ENCODE results near the gene EYA2.

The EYA2 gene

DNA sequence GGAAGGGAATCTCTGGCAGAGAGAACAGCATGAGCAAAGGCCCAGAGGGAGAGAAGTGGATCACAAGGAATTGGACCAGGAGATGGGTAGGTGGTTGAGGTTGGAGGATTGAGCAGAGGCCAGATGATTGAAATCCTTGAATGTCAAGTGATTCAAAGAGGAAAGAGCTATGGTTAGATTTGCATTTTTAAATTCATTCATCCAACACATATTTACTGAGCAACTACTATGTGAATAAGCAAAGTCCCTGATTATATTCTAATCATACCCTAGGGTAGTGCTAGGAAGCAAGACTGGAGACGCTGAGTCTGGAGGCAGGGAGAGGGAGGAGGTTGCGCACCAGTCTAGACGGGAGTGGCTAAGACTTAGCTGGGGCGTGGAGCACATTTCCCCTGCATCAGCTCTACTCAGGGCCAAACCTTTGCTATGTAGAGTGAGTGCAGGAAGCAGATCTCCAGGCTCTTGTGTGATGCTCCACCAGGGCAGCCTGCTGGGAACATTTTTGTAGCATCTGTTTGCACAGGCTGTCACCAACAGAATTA is 40.2 kb downstream of the EYA2 start:
- no peak for DNase-seq

DNA sequence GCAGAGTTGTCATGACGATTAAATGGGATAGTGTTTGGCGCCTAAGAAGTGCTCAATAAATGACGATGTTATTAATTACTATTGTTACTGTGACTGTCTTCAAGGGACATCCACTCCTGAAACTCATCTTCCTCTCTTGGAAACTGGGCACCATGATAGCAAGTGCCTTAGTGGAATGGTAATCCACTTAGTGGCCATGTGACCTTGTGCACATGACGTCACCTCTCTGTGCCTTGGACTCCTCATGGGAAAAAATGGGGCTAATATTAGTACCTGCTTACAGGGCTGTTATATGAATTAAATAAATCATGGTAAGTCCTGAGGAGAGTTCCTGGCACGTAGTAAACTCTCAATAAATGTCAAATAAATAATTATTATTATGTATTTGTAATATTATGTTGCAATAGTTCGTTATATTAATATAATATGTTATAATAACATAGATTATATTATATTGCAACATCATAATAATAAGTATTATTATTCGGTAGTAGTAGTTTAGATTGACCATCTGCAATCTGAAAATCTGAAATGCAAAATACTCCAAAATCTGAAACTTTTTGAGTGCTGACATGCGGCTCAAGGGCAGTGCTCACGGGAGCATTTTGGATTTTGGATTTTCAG is 40.9 kb downstream of the EYA2 start:
- DNase-seq, result no peak

DNA sequence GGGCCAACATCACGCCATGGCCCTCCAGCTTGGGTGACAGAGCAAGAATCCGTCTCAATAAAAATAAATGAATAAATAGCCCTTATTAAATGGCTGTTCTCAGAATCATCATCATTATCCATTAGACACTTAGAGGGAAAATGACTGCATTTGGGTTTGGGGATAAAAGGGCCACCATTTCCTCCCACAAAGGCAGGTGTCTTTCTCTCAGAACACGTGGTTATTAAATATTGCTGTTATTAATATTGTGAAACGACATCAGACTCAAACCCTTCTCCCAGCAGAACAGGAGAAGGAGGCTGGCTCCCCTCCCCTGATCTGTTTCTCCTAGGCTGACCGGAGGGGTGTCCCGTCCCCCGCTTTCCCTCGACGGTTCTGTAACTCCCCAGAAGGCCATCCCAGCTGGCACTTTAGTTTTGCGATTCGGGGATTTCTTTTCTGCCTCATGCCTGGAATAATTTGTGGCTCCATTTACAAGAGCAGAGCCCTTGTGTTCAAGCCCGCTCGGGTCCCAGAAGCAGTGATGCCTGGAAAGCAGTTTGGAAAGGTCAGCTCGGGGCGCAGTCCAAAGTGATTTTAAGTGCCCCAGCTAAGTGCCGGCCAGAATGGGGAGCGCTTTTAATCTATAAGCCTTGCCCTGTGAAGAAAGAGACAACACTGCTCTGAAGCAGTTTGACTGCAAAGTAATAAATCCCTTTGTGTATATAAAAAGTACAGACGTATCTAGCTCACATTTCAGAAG is 41.9 kb downstream of the EYA2 start:
- no peak for DNase-seq

DNA sequence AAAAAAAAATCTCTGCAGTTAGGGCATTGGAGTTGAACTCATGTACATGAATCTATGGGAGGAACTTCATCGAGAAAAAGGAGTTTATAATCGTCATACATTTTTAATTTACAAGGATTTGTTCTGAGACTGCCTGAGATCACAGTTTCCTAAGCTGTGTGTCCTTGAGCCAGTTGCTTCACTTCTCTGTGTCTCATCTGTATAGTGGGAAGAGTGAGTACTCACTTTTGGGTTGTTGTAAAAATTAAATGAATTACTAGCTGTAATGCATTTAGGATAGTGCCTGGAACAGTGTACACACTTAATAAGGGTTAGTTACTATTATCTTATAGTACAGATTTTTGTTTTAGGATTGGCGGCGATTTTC is 42.5 kb downstream of the EYA2 start:
- DNase-seq, result no peak

DNA sequence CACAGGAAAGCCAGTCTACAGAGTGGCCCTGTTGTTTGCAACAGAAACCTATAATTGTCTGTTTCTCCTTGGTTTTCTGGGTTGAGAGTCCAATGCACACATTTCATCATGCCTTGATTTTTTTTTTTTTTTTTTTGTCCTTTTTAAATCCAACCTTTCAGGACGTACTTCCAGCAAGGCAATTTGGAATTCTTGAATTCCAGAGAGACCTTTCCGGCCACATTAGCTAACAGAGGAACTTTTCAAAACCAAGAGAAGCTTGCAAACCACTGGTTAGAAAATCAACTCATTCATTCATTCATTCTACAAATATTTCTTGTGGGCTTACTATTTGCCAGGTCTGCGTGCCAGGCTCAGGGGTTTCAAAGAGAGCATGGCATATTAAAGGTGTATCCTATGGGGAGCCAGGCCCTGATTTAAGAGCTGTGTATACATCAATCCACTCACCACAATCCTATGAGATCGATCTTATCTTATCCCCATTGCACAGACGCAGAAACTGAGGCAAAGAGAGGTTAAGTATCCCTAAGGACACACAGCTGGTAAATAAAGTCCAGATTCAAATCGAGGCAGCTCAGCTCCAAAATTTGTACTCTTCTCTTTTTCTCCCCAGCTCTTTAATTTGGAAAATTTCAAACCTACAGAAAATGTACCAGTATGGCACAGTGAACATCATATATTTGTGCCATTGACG is 43.0 kb downstream of the EYA2 start:
- DNase-seq, result no peak

DNA sequence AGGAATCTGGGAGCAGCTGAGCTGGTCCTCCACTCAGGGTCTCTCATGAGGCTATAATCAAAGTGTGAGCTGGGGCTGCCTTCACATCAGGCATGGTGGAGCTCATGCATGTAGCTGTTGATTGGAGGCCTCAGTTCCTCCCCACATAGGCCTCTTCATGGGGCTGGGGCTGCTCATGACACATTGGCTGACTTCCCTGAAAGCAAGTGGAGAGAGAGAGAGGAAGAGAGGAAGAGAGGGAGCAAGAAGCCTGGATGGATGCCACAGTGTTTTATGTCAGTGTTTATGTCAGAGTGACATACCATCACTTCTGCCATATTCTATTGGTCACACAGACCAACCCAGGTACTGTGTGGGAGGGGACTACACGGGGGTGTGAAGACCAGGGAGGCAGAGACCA is 43.8 kb downstream of the EYA2 start:
- no peak for DNase-seq

DNA sequence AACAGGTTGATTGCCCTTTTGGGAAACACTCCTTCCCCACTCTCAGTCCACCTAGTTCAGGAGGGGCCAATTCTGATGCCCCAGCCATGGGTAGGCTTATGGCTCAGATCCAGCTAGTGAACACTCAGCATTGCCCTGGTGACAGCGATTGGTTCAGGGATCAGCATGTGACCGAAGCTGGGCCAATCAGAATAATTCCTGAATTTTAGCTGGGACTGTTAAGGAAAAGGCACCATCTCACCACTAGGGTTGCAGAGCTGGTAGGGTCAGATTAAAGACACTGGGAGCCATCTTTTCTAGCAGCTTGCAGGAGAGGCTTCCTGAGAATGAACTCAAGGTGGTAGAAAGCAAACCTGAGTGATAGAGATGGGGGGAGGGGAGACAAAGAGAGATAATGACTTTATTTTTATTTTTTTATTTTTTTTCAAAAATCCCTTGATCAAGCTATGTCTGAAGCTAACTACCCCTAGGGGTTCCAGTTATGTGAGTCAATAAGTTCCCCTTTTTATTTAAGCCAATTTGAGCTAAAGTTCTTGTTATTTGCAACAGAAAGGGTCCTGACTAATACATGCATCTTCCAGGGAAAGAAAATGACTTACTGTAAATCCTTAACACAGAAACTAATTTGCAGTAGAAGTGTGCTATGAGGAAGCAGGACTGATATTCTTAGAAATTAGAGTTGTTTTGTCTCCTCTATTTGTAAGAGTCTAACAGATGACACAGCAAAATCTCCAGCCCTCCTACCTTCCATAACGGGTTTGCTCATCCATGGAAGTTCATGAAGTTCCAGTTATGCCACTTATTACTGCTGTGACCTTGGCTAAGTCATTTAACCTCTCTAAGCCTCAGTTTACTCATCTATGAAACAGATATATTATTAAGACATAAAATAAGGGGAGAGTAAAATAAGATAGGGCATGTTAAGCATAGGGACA is 44.7 kb downstream of the EYA2 start:
- DNase-seq, result no peak

DNA sequence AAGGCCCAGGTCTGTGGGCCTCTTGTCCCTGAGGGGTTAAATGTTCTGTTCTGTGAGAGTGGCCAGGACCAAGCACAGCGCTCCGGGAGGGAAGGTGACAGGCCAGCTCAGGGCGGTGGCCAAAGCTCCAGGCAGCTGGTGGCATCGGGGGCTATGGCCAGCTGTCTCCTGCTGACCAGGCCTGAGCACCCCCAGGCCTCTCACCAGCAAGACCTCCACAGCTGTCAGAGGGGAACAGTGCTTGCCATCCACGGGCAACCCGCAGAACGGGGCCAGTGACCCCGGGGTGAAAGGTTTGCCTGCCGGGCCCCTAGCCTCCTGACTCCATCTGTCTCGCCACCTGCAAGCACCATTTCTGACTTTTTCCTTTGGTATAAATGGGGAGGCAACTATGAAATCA is 46.0 kb downstream of the EYA2 start:
- DNase-seq, result no peak

DNA sequence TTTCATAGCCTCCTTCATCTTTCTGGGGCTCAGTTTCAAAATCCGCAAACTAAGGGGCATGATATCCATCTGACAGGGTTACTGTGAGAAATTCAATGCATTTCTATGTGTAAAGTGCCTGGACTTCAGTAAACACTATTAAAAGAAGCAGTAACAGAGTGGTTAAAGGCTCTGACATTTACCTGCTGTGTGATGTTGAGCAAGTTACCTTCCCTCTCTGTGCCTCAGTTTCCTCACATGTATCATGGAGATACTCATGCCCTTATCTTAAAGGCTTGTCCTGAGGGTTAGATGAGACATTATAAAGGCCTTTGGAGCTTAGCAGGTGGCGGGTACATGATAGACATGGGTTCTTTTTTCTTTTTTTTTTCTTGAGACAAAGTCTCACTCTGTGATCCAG is 46.8 kb downstream of the EYA2 start:
- DNase-seq, result no peak

DNA sequence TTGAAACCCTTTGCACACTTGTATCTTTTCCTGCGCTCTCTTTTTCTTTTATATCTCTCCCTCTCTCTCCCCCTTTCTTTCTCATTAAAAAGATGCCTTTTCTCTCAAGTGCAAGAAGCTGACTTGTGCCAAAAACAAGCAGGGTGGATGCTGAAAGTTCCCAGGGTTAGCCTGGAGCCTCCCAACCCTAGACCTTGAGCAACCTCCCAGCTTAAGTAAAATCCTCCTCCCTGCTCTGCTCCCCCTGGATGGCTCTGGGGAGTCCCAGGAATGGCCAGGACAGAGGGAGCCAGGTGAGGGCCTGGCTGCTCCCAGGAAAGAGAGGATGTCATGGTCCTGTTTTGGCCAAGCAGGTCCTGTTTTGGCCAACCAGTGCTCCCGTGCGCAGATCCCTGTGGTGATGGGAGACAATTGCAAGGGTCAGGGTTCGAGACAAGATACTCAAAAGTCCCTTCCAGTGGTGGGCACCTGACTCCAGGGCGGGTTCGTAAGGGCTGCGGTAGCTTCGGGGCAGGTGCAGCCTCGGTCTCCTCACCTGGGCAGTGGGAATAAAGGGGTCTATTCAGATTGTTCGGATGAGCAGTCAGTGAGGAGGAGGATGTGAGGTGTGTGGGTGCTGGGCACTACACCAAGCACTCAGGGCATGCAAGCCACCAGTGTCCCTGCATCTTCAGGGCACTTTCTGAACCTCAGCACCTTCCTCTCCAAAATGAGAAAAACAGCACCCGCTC is 49.4 kb downstream of the EYA2 start:
- DNase-seq, result no peak

DNA sequence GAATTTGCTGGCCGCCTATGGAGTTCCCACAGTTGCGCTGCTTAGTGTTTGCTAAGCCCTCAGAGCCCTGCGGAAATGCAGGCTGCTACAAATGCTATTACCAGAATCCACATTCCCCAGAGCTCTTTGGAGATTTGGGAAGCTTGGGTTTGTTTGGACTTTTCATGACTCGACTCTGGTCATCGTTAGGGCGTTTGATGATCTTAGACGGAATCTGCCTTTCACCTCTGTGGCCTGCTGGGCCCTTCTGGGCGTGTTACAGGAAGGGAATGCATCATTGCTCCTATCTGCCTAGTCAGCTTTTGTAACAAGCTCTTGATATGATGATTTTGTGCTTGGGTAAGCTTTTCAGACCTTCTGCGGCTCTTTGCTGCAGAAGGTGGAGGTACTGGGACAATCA is 50.8 kb downstream of the EYA2 start:
- DNase-seq, result no peak

DNA sequence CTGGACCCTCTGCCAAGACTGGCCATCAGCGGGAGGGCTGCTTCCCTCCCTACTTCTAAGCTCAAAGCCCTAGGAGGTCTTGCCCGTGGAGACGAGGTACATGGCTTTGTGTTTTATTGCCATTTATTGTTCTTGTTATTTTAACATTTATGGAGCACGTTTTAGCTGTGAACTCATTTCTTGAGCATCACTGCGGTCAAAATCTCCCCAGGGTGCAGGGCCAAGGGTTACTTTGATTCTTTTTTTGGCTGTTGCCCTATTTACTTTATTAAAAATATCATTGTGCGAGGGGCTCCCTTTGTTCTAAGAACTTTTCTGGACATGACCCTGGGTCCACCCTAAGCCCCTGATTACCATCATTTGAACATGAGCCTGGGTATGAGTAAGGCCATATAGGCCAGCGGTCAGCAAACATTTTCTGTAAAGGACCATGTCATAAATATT is 51.6 kb downstream of the EYA2 start:
- no peak for DNase-seq

DNA sequence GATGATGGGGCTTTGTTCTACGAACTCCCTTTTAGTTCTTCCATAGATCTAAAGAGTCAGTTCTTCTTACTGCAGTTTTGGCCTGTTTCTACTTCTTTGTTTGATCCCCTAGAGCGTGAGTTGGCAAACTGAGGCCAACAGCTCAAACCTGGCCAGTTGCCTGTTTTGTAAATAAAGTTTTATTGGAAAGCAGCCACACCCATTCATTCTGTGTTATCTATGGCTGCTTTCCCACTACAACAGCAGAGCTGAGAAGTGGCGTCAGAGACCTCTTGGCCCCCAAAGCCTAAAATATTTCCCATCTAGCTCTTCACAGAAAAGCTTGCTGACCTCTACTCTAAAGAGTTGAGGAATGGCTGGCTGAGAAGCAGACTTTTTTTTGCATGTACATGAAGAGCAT is 52.2 kb downstream of the EYA2 start:
- no peak for DNase-seq

DNA sequence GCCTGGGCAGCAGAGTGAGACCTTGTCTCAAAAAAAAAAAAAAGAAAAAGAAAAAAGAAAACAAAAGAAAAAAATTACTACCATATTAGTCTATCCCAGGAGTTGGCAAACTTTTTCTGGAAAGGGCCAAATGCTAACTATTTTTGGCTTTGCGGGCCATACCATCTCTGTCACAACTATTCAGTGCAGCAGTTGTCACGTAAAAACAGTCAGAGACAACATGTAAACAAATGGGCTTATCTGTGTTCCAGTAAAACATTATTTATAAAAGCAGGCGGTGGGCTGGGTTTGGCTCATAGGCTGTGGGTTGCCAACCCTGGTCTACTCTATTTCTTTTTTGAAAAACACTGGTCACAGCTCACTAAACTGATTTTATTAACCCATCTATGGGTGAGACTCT is 53.4 kb downstream of the EYA2 start:
- DNase-seq, result no peak

DNA sequence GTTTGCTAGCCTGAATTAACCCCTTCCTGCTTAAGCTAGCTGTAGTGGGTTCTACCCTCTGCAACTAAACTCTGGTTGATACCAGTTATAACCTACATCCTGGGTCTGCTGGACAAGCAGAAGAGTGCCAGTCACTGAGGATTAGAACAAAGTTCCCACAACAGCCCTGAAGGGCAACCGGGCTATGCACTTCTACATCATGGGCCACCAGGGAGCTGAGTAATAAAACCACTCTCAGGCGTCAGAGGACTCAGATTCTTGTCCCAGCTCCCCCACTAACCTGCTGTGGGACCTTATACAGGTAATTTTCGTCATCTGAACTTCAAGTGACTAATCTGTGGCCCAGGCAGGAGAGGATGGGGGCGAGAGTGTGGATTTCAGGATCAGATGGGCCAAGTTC is 56.8 kb downstream of the EYA2 start:
- DNase-seq, result no peak

DNA sequence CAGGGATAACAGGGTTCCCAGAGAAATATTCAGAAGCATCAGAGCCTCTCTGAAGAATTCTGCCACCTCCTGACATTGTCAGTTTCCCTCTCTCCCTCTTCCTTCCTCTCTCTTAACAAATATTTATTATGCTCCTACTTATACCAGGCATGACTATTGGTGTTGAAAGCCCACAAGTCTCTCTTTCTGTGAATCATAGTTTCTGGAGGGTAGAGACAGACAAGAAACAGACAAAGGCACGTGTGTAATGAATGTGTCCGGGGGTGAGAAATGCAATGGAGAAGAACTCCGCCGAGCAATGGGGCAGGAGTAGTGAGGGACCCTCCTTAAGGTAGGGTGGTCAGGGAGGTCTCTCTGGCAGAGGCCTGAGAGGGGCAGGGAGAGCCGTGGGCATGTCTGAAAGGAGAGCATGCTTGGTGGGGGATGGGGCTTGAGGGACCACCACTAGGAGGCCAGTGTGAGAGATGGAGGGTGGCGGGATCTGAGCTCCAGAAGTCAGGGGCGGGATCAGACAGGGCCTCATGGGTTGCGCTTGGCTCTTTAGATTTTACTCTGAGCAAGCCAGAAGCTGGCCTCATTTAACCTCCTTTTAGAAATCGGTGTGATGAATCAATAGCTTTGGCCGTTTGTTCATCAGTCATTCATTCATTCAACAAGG is 57.3 kb downstream of the EYA2 start:
- no peak for DNase-seq

DNA sequence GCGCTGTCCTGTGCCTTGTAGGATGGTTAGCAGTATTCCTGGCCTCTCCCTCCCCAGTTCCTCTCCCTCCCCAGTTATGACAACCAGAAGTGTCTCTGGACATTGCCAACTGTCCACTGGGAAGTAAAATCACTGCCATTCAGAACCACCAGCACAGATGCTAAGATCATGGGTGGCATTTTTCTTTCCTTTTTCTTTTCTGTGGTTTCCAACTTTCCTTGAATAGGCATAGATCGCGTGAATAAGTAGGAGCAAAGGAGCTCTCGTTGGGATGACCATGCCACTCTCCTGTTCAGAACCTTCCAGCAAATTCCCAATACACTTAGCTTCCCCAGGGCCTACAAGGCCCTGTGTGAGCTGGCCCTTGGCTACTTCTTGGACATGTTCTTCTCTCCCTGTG is 59.0 kb downstream of the EYA2 start:
- DNase-seq, result no peak

DNA sequence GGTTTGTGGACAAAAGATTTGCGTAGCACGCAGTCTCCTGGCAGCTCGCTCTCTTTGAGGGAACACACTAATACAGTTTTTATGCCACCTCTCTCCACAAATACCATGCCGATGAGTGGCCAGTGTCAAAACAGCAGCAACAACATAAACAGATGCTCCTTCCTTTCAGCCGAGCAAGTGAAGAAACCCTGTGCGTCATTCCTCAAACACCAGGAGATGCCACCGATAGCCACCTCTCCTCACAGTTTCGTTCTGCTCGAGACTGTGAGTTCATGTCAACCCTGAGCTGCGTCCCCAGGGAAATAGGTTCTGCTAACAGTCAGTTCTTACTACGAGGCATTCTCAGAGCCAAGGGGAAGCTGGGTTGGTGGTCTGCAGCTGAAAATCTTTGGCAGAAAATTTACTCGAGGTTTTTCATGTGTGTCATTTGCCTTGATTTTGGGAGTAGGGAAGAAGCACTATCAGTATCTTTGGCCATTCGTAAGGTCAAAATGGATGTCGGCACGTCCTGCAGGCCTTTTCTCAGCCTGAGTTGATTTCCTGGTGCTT is 59.9 kb downstream of the EYA2 start:
- no peak for DNase-seq

DNA sequence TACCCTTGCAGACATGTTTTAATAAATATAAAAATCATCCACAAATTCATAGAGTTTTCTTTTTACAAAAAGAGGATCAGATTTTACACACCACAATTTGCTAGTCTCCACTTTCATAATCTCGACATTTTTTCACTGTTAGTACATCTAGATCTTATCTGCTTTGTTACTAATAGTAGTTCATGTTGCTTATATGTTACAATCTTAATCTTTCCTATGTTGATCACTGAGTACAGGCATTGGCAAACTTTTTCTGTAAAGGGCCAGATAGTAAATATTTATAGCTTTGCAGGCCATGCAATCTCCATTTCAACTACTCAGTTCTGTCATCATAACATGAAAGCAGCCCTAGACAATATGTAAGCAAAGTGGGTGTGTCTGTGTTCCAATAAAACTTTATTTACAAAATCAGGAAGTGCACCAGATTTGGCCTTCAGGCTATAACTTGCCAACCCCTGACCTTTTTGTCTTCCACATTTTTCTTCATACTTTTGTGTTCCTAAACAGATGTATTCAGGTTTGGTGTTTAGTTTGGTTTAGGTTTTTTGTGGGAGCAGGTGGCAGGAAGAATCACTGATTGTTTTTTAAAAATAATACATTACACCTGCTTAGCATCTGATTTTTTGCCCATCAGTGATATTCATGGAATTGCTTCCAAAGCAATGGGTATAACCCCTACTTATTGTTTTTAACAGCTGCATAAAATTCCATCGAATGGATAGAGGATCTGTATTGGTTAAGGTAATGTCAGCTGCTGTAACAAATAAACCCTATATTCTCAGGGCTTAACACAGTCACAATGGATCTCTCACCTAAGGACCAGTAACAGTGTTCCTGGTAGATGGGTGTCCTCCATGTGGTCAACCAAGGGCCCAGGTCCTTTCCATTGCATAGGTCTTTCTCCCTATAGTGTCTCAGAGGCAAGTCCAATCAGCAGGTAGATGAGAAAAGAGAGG is 61.2 kb downstream of the EYA2 start:
- DNase-seq, result no peak

DNA sequence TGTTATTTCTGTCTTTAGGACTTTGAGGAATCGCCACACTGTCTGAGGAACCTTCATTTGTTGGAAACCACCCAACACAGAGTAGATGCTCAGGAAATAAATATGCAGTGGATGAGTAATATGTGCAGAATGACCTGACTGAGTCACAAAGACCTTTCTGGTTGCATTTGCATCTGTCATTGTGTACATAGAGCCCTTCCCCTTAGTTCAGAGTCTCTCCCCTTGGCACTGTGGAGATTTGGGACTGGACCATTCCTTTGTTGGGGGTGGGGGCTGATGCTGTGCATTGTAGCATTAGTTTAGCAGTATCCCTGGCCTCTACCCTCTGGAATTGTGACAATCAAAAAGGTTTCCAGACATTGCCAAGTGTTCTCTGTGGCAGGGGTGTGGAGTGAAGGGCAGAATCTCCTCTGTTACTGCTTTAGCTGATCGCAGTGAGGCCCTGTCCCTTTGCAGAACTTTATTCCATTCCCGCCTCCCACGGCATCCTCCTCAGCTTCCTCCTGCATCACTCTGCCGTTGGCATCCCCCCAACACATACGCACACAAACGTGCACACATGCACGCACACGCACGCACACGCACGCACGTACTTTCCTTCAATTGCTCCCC is 64.5 kb downstream of the EYA2 start:
- DNase-seq, result no peak

All from activated CD4-positive, alpha-beta T cell treated with anti-CD3 and anti-CD28 coated beads for 1 hour (primary cell).